GM18873 (cell line): Measurements from ENCODE around the gene USP32.
"Not testable (repeated sequence)": the region's sequence is repeated elsewhere in the genome, so short reads cannot be mapped to it uniquely, and the experiment has no call there.

Source experiments
- ATAC-seq: cut with Tn5 transposase; IDR thresholded peaks from one replicate; pipeline ENCODE4 v1.9.1; 2021; ENCODE audit warnings: mild to moderate bottlenecking, moderate library complexity, moderate number of reproducible peaks; ENCODE audit not compliant: unreplicated experiment, low FRiP score

USP32 gene

DNA sequence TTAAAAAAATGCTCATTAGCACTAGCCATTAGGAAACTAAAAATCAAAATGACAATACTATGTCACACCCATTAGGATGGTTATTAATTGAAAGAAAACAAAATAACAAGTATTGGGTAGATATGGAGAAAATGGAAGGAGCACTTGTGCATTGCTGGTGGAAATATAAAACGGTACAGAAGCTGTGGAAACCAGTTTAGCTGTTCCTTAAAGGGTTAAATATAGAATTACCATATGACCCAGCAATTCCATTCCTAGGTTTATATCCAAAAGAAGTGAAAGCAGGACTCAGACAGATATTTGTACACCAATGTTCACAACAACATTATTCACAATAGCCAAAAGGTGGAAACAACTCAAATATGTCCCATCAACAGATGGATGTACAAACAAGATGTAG is 13.7 kb downstream of the USP32 start:
- ATAC-seq: not testable (repeated sequence)

DNA sequence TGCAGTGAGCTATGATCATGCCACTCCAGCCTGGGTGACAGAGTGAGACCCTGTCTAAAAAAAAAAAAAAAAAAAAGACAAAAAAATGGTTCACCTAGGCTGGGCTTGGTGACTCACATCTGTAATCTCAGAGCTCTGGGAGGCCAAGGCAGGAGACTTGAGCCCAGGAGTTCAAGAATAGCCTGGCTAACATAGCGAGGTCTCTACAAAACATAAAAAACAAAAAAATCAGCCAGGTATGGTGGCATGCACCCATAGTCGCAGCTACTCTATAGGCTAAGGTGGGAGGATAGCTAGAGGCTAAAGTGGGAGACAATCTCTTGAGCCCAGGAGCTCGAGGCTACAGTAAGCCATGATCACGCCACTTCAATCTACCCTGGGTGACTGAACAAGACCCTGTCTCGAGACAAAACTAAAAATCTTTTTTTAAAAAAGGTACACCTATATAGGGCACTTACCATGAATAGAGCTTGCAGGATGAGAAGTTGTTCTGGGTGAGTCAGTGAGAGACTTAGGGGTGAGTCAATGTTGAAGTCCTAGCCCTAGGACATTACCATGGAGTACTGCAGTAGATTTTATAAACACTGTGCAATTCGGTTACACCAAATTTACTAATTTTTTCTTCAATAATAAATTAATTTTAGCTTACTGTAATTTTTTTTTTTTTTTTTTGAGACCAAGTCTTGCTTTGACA is 19.0 kb downstream of the USP32 start:
- ATAC-seq: no peak

DNA sequence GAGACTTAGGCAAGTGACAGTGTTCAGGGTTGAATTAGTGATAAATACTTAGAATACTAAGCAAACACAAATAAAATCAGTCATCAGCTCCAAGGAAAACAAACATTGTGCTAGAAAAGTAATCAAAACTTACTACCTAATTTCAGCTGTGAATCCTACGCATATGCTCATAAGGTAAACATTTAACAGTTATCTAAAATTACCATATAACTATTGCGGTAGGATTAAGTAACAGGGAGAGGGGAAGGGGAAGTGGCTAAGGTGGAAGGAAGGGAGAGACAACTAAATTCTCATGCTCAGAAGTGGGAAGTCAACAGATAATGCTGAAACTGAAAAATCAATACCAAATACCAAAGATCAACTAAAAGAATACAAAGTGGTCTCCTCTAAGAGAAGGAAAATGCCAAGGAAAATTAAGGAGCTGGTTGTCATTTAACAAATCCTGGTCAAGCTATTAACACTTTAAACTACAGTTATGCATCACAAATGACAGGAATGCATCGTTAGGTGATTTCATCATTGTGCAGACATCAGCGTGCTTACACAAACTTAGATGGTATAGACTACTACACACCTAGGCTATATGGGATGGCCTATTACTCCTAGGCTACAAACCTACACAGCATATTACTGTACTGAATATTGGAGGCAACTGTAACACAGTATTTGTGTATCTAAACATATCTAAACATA is 20.0 kb downstream of the USP32 start:
- no peak for ATAC-seq

DNA sequence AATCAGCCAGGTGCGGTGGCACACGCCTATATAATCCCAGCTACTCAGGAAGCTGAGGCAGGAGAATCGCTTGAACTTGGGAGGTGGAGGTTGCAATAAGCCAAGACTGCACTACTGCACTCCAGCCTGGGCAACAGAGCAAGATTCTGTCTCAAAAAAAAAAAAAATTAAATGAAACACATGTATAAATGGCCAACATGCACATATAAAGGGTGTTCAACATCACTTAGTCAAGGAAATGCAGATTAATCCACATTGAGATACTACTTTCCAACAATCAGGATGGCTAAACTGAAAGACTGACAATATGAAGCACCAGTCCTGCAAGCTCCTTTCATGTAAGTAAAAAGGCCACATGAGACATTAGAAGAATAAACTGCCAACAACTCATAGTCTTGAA is 20.5 kb downstream of the USP32 start:
- ATAC-seq: no peak

DNA sequence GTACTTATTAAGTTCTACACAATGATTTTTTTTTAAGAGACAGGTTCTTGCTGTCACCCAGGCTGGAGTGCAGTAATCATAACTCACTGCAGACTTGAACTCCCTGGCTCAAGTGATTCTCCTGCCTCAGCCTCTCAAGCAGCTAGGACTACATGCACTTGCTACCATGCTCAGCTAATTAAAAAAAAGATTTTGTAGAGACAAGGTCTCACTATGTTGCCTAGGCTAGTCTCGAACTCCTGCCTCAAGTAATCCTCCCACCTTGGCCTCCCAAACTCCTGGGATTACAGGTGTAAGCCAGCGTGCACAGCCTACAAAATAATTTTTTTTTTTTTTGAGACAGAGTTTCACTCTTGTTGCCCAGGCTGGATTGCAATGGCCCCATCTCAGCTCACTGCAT is 22.2 kb downstream of the USP32 start:
- no peak for ATAC-seq

DNA sequence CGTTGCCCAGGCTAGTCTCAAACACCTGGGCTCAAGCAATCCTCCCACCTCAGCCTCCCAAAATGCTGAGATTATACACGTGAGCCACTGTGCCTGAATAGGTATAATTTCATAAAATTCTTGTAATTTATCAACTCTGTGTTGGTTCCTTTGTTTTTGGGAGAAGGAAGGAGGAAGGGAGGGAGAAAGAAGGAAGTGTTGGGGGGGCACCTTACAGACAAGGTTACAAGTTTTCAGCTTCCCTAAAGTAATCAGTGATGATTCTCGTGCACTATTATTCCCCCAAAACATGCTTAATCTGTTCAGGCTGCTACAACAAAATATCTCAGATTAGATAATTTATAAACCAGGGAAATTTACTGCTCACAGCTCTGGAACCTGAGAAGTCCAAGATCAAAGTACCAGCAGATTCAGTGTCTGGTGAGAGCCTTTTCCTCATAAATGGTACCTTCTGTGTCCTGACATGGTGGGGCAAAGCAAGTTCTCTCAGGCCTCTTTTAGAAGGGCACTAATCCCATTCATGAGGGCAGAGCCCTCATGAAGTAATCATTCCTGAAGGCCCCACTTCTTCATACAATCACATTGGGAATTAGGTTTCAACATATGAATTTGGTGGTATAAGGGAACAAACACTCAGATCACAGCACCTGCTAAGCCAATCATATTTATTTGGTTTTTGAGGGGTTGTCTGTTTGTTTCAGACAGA is 28.1 kb downstream of the USP32 start:
- ATAC-seq: no peak

DNA sequence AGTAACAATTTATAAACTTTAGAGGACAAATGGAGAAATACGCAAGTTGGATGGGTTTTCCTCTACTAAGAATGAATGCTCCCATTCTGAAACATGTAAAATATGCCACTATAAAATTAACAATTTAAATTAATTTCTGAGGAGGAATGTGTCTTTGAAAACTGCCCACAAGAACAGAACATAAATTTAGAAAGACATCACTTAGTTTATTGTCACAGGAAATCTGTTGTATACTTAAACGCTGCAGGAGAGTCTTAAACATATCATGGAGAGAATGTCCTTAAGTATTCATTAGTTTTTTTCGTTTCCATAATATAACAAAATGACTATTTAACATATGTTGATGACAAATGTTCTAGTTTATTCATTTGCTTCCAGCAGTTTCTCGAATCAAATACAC is 29.6 kb downstream of the USP32 start:
- ATAC-seq: no peak

DNA sequence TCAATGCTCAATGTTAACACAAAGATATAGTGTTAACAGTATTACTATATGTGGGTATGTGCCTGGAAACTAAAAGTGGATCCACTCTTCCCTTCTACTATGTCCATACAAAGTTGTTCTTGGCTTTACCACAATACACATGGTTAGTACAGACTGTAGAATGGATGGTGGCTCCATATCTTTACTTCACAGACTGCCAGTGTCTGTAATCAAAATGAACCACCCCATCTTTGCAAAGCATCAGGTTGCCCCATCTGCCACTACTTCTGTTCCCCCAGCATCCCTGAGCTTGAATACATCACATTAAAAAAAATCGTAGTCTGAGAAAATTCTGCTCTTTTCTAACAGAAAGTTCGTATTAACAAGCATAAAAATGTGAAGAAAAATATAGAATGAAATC is 30.0 kb downstream of the USP32 start:
- no peak for ATAC-seq

DNA sequence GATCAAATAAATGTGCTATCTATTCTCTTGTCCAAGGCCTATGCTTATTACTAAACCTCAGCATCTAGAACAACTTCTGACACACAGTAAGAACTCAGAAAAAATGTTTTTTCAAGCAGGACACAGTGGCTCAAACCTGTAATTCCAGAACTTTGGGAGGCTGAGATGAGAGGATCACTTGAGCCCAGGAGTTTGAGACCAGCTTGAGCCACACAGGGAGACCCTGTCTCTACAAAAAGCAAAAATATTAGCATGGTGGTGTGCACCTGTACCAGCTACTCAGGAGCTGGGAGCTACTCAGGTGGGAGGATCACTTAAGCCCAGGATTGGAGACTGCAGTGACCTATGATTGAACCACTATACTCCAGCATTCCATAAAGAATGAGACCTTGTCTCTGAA is 32.5 kb downstream of the USP32 start:
- ATAC-seq: no peak

DNA sequence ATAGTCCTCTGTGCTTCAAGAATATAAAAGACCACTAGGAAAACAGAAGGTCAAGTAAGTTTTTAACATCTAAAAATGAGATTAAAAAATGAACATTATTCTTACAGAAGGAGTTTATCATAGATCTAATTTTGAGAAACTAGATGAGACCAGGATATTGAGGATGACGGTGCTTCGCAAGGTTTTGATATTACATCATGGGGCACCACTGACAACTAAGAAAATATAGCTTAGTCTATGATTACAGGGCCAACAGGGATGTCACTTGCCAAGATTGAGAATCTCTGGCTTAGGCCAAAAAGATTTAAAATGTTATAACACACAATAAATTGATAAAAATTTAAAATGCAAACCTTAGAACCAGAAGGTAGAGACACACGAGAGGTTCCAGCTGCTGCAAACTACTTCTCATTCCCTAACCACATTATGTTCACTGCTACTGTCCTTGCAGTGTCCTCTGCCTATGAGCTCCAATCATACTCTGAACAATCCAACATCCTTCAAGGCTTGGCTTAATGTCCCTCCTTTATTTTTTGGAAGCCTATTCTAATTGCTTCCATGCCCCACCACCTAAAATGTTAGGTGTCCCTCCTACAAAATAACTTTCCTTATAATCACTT is 33.2 kb downstream of the USP32 start:
- no peak for ATAC-seq

DNA sequence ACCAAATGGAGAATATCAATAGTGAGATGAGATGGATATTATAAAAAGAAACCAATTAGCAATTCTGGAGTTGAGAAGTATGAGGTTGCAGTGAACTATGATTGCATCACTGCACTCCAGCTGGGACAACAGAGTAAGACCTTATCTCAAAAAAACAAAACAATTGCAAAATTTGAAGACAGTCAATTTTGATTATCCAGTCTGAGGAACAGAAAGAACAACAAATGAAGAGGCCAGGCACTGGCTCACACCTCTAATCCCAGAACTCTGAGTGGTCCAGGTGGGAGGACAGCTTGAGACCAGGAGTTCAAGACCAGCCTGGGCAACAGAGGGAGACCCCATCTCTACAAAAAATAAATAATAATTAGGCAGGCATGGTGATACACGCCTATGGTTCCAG is 35.0 kb downstream of the USP32 start:
- no peak for ATAC-seq

DNA sequence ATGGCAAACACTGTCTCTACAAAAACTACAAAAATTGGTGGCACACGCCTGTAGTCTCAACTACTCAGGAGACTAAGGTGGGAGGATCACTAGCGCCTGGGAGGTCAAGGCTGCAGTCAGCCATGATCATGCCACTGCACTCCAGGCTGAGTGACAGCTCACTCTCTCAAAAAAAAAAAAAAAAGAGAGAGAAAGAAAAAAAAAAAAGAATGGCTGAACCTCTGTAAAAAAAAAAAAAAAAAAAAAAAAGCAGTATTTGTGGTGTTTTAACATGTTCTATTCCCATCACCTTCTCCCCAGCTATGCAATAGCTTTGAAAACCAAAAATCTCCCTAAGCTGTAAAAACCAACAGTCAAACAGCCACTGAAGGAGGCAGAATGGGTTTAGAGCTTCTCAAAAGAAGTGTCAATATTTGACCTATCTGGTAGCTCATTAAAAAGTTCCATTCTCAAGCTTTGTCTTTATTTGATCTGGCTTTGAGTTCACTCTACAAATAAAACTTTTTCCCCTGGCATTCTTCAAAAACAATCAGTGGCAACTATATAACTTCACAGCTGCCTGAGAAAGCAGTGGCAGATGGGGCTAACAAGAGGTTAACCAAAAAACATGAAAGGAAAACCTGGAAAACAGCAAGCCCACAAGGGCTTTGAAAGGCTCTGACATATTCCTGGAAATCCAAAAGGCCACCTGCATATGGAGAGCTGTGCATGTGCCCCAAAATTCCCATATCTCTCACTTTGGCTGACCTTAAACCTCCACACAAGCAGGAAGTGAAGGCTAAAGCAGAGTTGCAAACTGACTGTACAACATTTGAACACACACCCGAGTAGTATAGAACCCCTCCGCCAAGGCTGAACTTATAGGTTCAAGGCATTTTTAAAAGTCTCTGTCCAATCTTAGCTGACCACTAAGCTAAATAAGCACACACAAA is 36.0 kb downstream of the USP32 start:
- no peak for ATAC-seq

DNA sequence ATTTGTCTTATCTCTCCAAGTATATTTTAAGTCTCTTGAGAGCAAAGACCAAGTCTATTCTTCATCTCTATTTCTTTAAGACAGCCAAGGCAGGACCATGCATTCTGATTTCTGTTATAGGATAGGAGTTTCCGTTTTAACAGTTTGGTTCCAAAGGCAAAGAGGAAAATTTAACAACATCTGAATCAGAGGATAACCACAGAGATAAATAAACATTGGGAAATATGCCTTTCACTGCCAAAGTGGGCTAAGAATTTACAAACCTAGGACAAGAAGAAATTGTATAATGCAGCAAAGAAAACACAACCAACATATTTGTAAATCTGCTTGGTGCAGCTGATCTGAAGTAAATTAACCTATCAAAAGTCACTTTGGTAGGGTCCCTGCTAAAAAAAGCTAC is 37.7 kb downstream of the USP32 start:
- no peak for ATAC-seq

DNA sequence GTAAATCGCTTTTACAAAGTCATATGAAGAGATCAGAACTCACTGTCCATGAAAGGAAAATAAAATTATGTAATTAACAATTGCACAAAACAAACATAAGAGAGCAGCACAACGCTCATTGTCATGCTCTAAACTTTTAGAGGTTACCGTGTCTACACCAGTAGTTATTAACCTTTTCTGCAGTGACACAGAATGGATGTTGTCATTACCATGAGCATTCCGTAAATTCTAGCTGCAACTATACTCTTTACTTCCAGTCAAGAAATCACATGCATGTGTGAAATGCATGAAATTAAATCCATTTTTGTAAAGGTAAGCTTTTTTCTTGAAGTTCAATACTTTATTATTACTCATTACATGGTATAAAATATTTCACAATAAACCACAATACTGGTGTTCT is 38.2 kb downstream of the USP32 start:
- ATAC-seq: no peak

DNA sequence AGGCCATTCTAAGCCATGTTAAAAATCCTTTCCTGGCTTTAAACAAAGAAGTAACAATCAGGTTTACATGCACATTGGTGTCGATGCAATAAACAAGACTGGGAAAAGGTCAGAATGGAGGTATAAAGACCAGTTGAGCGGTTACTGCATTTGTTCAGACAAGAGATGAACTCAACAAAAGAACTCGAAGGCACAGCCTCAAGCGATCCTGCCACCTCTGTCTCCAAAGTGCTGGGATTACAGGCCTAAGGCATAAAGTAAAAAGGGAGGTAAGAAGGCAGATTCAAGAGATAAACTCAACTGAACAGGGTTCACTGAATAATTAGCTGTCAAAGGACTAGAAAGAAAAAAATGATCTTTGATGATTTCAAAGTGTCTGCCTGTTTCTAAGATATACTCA is 39.4 kb downstream of the USP32 start:
- no peak for ATAC-seq

DNA sequence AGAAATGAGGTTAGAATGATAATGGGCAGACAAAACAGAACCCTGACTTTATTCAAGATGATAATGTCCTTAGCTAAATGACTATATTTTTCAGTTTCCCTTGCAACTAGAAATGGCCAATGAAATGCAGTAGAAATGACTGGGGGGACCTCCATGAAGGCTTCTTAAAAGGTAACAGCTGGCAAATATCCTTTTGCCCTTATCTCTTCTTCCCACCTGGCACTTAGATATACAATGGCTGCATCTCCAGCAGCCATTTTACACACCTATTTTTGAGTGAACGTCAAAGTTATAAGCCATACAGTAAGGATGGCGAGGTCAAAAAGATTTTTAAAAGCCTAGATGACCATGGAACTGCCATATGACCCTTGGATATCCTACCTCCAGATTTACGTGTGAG is 39.9 kb downstream of the USP32 start:
- no peak for ATAC-seq

DNA sequence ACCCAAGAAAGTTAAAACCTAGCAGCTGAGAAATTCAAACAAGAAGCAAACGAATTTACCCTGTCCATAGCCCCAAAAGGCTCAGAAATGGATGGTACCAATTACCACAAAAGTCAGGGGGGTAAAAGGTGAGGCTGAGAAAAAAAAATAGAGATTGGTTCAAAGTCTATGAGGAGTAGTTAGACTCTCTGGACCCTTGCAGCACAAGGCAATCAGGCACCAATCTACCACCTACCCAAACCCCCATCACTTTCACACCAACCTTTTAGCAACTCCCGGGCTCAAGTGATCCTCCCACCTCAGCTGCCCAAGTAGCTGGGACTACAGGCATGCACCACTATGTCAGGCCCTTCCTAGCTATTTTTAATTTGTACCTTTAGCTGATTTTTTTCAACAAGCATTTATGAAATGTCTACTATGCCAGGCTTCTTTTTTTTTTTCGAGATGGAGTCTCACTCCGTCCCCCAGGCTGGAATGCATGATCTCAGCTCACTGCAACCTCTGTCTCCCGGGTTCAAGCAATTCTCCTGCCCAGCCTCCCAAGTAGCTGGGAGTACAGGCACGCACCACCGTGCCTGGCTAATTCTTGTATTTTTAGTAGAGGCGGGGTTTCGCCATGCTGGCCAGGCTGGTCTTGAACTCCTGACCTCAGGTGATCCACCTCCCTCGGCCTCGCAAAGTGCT is 40.8 kb downstream of the USP32 start:
- no peak for ATAC-seq

DNA sequence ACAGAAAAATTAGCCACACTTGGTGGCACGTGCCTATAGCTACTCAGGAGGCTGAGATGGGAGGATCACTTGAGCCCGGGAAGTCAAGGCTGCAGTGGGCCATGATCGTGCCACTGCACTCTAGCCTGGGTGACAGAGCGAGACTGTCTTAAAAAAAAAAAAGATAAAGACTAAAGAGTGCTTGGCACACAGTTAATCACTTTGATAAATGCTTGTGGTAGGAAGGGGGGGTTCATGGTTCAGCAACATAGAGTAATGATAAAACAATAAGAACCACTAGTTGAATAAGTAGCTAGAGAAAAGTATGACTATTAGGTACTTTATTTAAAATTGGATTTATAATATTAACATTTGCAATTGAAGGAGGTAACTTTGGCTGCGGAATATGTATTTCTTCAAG is 43.3 kb downstream of the USP32 start:
- no peak for ATAC-seq

DNA sequence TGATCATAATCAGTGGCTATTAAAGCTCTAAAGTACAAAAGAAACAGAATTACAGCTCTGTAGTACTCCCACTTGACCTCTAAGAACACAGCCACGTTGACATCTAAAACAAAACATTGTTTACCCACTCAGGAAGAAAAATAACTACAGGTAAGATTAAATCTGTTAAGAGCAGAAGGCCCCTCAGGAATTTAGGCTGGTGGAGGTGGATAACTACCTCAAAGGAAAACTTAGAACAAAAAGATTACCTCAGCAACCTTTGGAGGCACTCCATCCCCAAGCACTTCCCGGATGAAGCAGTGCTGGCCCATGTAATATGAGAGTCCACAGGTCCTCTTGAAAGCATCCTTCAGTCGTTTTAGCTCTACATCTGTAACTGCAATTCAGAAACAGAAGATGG is 46.7 kb downstream of the USP32 start:
- ATAC-seq: no peak

DNA sequence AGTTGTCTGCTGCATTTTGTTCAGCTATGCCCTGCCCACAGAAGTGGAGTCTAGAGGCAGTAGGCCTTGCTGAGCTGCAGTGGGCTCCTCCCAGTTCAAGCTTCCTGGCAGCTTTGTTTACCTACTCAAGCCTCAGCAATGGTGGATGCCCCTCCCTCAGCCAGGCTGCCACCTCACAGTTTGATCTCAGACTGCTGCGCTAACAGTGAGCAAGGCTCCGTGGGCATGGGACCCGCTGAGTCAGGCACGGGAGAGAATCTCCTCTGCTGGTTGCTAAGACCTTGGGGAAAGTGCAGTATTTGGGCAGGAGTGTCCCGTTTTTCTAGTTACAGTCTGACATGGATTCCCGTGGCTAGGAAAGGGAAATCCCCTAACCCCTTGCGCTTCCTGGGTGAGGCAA is 49.4 kb downstream of the USP32 start:
- not testable (repeated sequence) for ATAC-seq
